ENCODE measurements around the gene AP3B1. TPM values are rescaled to one million over a fixed set of nuclear protein-coding genes. Genes with fewer than 3 reads are reported as not detected.

AP3B1 gene
- total RNA-seq, 1 experiment from 2014 or later, result 39.7 TPM

DNA sequence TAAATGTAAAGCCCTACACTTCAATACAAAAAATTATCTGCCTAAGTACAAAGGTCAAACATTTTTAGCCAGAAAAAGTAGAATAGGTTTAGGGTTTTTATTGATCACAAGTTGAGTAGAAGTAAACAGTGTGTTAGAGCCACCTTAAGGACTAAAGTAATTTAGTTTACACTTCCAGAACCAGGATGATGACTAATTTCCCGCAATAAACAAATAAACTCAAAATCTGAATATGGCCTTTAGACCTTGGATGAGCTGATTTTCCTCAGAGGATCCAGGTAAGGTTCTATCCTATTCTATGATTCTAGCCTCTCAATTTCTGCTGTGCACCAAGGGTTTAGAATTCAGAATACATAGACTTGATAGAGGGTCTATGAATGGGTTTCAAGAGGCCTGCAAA, 338.9 kb downstream of the AP3B1 start:
- H3K9me3 Mint-ChIP-seq (ENCODE audit: unreplicated experiment), result no peaks in the 10 kb centered on the region
- H3K4me3 Mint-ChIP-seq (ENCODE audit: unreplicated experiment), result no peak overlapping the region
- ChIA-PET POLR2A (no interaction called here), CTCF (interaction anchor here (0.9 kb wide), 1 partner anchor 93 kb away, joined by 3 read pairs; no protein-coding TSS in a partner anchor)
- no peaks in the 10 kb centered on the region for H3K4me1 Mint-ChIP-seq (ENCODE audit: insufficient read depth, unreplicated experiment)
- BruUV-seq (replicated peaks), result no TSS peak
- intact Hi-C loops (cut with micrococcal nuclease), result no loop called here
- H3K27ac Mint-ChIP-seq (ENCODE audit: low read depth, unreplicated experiment), result no peak overlapping the region
- DNase-seq (ENCODE audit: unreplicated experiment), result no peak
- no peaks in the 10 kb centered on the region for H3K36me3 Mint-ChIP-seq (ENCODE audit: insufficient read depth, unreplicated experiment)
- H3K27me3 Mint-ChIP-seq (ENCODE audit: insufficient read depth, unreplicated experiment), result no peaks in the 10 kb centered on the region
- TF ChIP-seq, protein P1, sequence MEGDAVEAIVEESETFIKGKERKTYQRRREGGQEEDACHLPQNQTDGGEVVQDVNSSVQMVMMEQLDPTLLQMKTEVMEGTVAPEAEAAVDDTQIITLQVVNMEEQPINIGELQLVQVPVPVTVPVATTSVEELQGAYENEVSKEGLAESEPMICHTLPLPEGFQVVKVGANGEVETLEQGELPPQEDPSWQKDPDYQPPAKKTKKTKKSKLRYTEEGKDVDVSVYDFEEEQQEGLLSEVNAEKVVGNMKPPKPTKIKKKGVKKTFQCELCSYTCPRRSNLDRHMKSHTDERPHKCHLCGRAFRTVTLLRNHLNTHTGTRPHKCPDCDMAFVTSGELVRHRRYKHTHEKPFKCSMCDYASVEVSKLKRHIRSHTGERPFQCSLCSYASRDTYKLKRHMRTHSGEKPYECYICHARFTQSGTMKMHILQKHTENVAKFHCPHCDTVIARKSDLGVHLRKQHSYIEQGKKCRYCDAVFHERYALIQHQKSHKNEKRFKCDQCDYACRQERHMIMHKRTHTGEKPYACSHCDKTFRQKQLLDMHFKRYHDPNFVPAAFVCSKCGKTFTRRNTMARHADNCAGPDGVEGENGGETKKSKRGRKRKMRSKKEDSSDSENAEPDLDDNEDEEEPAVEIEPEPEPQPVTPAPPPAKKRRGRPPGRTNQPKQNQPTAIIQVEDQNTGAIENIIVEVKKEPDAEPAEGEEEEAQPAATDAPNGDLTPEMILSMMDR (IDR thresholded peaks at IDR 0.05; ENCODE audit: unreplicated experiment), result no peak

DNA sequence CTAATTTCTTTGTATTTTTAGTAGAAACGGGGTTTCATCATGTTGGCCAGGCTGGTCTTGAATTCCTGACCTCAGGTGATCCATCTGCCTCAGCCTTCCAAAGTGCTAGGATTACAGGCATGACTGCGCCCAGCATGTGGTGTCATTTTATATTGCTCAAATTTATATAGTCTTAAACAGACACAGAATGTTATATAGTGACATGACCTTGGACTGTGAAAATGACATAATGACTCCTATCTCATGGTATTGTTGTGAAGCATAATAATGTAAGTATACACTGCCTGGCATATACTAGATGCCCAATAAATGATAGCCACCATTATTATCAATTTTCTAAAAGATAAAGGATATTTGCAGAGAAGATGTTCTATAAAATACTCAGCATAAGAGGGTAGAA, 341.1 kb downstream of the AP3B1 start:
- DNase-seq (ENCODE audit: unreplicated experiment), result no peak
- H3K4me3 Mint-ChIP-seq (ENCODE audit: unreplicated experiment), result no peak overlapping the region
- BruUV-seq (replicated peaks), result no TSS peak
- H3K27ac Mint-ChIP-seq (ENCODE audit: low read depth, unreplicated experiment), result no peak overlapping the region
- H3K36me3 Mint-ChIP-seq (ENCODE audit: insufficient read depth, unreplicated experiment), result no peaks in the 10 kb centered on the region
- H3K27me3 Mint-ChIP-seq (ENCODE audit: insufficient read depth, unreplicated experiment), result no peaks in the 10 kb centered on the region
- CTCF ChIA-PET, result no interaction called here
- H3K9me3 Mint-ChIP-seq (ENCODE audit: unreplicated experiment), result no peaks in the 10 kb centered on the region
- TF ChIP-seq, protein P1 (IDR thresholded peaks at IDR 0.05; ENCODE audit: unreplicated experiment), result no peak
- POLR2A ChIA-PET, result no interaction called here
- H3K4me1 Mint-ChIP-seq (ENCODE audit: insufficient read depth, unreplicated experiment), result no peaks in the 10 kb centered on the region
- intact Hi-C loops (cut with micrococcal nuclease), result no loop called here

DNA sequence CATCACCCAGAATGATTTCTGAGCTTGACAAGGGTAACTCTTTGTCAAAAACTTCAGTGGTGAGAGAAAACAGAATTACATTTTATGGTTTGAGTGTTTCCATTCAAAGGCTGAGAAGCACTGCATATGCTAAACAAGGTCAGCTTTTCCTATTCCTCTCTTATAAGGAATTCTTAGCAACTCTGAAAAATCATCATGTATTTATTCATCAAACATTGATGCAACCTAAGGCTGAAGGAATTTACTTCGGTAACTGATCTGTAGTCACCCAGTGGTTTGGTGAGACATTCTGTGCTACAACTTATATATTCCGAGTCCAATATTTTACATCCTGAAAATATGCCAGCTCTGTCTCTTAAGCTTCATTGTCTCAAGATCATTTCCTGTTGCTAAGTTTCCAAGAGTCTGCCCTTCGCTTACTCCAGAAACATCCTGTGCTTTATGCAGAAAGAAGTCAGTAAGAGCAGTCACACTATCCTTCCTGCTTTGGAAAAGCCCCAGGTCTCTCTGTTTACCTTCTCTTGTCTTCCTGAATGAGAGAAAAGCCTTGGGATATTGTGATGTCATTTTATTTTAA, 341.8 kb downstream of the AP3B1 start:
- no TSS peak for BruUV-seq (replicated peaks)
- TF ChIP-seq, protein P1 (IDR thresholded peaks at IDR 0.05; ENCODE audit: unreplicated experiment), result no peak
- no peak overlapping the region for H3K4me3 Mint-ChIP-seq (ENCODE audit: unreplicated experiment)
- H3K4me1 Mint-ChIP-seq (ENCODE audit: insufficient read depth, unreplicated experiment), result no peaks in the 10 kb centered on the region
- CTCF ChIA-PET, result interaction anchor here (0.6 to 0.7 kb wide), 2 partner anchors 20 to 435 kb away, joined by 3 to 4 read pairs; no protein-coding TSS in a partner anchor
- POLR2A ChIA-PET, result no interaction called here
- intact Hi-C loops (cut with micrococcal nuclease), result no loop called here
- H3K27ac Mint-ChIP-seq (ENCODE audit: low read depth, unreplicated experiment), result no peak overlapping the region
- no peaks in the 10 kb centered on the region for H3K9me3 Mint-ChIP-seq (ENCODE audit: unreplicated experiment)
- H3K27me3 Mint-ChIP-seq (ENCODE audit: insufficient read depth, unreplicated experiment), result no peaks in the 10 kb centered on the region
- H3K36me3 Mint-ChIP-seq (ENCODE audit: insufficient read depth, unreplicated experiment), result no peaks in the 10 kb centered on the region
- no peak for DNase-seq (ENCODE audit: unreplicated experiment)

Other genes starting within 250 kb of the AP3B1 start
- gene SCAMP1, start 65.9 kb upstream of the AP3B1 start, total RNA-seq (2022), result 26.1 and 29.3 TPM in 2 replicates

Measured in MCF 10A (cell line).